Measurements from ENCODE around the gene BRD4.
A peak's percentile ranks its signal among the peaks of the same experiment; 100 is the strongest.
"Not testable (repeated sequence)": the region's sequence is repeated elsewhere in the genome, so short reads cannot be mapped to it uniquely, and the experiment has no call there.

BRD4 gene

DNA sequence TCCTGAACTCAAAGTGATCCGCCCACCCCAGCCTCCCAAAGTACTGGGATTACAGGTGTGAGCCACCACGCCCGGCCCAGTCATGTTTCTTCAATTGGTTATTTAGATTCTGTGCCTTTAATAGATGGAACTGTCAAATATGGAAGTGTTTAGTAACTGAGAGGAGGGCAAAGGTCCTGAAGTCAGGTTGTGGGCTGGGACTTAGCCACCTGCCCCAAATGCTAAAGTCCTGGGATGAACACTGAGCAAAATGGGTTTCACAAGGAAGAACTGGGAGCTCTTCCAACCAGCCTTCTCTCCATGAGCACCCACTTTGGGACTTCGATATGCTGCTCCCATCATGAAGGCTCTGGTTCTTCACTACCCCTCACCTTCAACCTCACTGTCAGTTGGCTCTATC, 25.6 kb upstream of the BRD4 start:
- Histone ChIP-seq H3K4me3 (ENCODE audit: low read length) (no peak overlapping the region), H3K9ac (ENCODE audit: low read depth, low read length) (no peak overlapping the region), H3K27me3 (ENCODE audit: control insufficient read depth, insufficient read depth, low read length) (no peaks in the 10 kb centered on the region), H3K36me3 (ENCODE audit: insufficient read depth, low read length) (peaks cover 71% of the 10 kb centered on the region), H3K4me1 (ENCODE audit: control insufficient read depth, insufficient read depth, low read length) (peaks cover 12% of the 10 kb centered on the region), H3K4me2 (ENCODE audit: low read length) (no peak overlapping the region), H3K9me3 (replicated peaks; ENCODE audit: low read length) (no peaks in the 10 kb centered on the region)

- no peak overlapping the region for H3K4me2 ChIP-seq (ENCODE audit: low read length)
- no peaks in the 10 kb centered on the region for H3K9me3 ChIP-seq (replicated peaks; ENCODE audit: low read length)
- H3K36me3 ChIP-seq (ENCODE audit: insufficient read depth, low read length) = peaks cover 50% of the 10 kb centered on the region
- H3K9ac ChIP-seq (ENCODE audit: low read depth, low read length) = no peak overlapping the region
- H3K4me1 ChIP-seq (ENCODE audit: control insufficient read depth, insufficient read depth, low read length) = peaks cover 12% of the 10 kb centered on the region
- no peaks in the 10 kb centered on the region for H3K27me3 ChIP-seq (ENCODE audit: control insufficient read depth, insufficient read depth, low read length)
- no peak overlapping the region for H3K4me3 ChIP-seq (ENCODE audit: low read length)
Observed at GRCh38 chr19:15354566-15355296, 22.4 kb upstream of the BRD4 start.

GRCh38 chr19:15353908-15354307, 21.6 kb upstream of the BRD4 start:
- Histone ChIP-seq H3K4me2 (ENCODE audit: low read length) (no peak overlapping the region), H3K4me1 (ENCODE audit: control insufficient read depth, insufficient read depth, low read length) (peaks cover 3% of the 10 kb centered on the region), H3K27me3 (ENCODE audit: control insufficient read depth, insufficient read depth, low read length) (no peaks in the 10 kb centered on the region), H3K9ac (ENCODE audit: low read depth, low read length) (no peak overlapping the region), H3K9me3 (replicated peaks; ENCODE audit: low read length) (no peaks in the 10 kb centered on the region), H3K4me3 (ENCODE audit: low read length) (no peak overlapping the region), H3K36me3 (ENCODE audit: insufficient read depth, low read length) (peaks cover 45% of the 10 kb centered on the region)

- H3K4me3 ChIP-seq (ENCODE audit: low read length); H3K9ac ChIP-seq (ENCODE audit: low read depth, low read length); H3K27me3 ChIP-seq (ENCODE audit: control insufficient read depth, insufficient read depth, low read length); H3K4me2 ChIP-seq (ENCODE audit: low read length); H3K9me3 ChIP-seq (replicated peaks; ENCODE audit: low read length); H3K4me1 ChIP-seq (ENCODE audit: control insufficient read depth, insufficient read depth, low read length): not testable (repeated sequence)
- peaks cover 31% of the 10 kb centered on the region for H3K36me3 ChIP-seq (ENCODE audit: insufficient read depth, low read length)
Observed at GRCh38 chr19:15352535-15352934, 20.2 kb upstream of the BRD4 start.

GRCh38 chr19:15341328-15341727, 9.0 kb upstream of the BRD4 start:
- H3K27me3 ChIP-seq (ENCODE audit: control insufficient read depth, insufficient read depth, low read length); H3K36me3 ChIP-seq (ENCODE audit: insufficient read depth, low read length); H3K4me2 ChIP-seq (ENCODE audit: low read length); H3K9ac ChIP-seq (ENCODE audit: low read depth, low read length); H3K9me3 ChIP-seq (replicated peaks; ENCODE audit: low read length); H3K4me3 ChIP-seq (ENCODE audit: low read length); H3K4me1 ChIP-seq (ENCODE audit: control insufficient read depth, insufficient read depth, low read length): not testable (repeated sequence)

- H3K4me3 ChIP-seq (ENCODE audit: low read length) = no peak overlapping the region
- H3K4me1 ChIP-seq (ENCODE audit: control insufficient read depth, insufficient read depth, low read length) = peaks cover 6% of the 10 kb centered on the region
- H3K36me3 ChIP-seq (ENCODE audit: insufficient read depth, low read length) = peaks cover 3% of the 10 kb centered on the region
- H3K9ac ChIP-seq (ENCODE audit: low read depth, low read length) = no peak overlapping the region
- no peaks in the 10 kb centered on the region for H3K9me3 ChIP-seq (replicated peaks; ENCODE audit: low read length)
- H3K27me3 ChIP-seq (ENCODE audit: control insufficient read depth, insufficient read depth, low read length) = no peaks in the 10 kb centered on the region
- H3K4me2 ChIP-seq (ENCODE audit: low read length) = no peak overlapping the region
Observed at GRCh38 chr19:15340086-15340485, 7.7 kb upstream of the BRD4 start.

DNA sequence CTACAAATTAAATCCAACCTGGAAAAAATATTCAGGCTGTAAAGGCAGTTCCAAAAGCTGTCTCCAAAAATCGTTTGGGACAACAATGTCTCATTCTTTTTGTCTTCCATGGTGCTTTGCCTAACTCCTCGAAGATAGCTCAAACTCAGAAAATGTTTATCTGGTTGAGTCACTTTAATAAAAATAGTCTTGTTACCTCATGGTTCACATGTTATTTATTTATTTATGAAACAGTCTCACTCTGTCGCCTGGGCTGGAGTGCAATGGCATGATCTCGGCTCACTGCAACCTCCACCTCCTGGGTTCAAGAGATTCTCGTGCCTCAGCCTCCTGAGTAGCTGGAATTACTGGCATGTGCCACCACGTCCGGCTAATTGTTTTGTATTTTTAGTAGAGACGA, 4.9 kb upstream of the BRD4 start:
- Histone ChIP-seq H3K4me3 (ENCODE audit: low read length) (no peak overlapping the region), H3K4me1 (ENCODE audit: control insufficient read depth, insufficient read depth, low read length) (peaks cover 12% of the 10 kb centered on the region), H3K4me2 (ENCODE audit: low read length) (peak overlapping the region; percentile 12), H3K9ac (ENCODE audit: low read depth, low read length) (no peak overlapping the region), H3K9me3 (replicated peaks; ENCODE audit: low read length) (no peaks in the 10 kb centered on the region), H3K36me3 (ENCODE audit: insufficient read depth, low read length) (peaks cover 3% of the 10 kb centered on the region), H3K27me3 (ENCODE audit: control insufficient read depth, insufficient read depth, low read length) (no peaks in the 10 kb centered on the region)

GRCh38 chr19:15335992-15336391, 3.7 kb upstream of the BRD4 start:
- not testable (repeated sequence) for H3K9ac ChIP-seq (ENCODE audit: low read depth, low read length); H3K4me2 ChIP-seq (ENCODE audit: low read length); H3K9me3 ChIP-seq (replicated peaks; ENCODE audit: low read length); H3K4me3 ChIP-seq (ENCODE audit: low read length); H3K36me3 ChIP-seq (ENCODE audit: insufficient read depth, low read length); H3K27me3 ChIP-seq (ENCODE audit: control insufficient read depth, insufficient read depth, low read length)
- peaks cover 12% of the 10 kb centered on the region for H3K4me1 ChIP-seq (ENCODE audit: control insufficient read depth, insufficient read depth, low read length)

DNA sequence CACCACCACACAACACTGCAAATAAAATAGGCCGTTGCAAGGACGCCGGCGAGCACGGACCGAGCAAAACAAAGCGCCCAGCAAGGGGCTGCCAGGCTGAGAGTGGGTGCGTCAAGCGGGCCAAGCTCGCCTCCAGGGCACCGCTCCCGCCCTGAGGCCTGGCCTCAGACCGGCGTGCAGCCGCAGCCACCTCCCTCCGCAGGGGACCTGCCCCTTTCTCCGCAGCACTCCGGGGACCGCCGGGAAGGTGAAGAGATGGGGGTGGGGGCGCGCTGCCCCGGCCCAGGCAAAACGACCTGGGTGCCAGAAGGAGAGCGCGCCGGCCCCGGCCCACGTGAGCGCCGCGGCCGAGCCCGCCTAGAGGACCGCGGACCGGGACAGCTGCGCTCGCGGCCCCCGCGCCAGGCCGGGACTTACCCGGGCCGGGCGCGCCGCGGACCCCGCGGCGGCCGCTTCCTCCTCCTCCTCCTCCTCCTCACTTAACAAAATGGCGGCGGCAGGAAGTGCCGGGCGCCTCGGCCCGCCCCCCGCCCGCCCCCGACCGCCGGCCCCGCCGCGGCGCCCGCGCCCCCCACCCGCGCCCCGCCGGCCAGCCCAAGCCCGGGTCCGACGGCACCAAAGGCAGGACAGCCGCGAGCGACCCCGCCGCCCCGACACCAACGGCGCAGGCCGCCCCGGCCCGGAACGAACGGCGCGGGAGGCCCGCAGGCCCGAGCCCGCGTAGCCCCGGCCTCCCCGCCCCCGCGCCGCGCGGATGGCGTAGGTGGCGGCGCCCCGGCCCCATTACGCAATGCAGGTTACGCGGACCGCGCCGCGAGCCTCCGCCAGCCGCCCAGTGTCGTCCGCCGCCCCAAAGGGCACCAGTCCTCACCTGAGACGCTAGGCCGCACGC, 674 bp downstream of the BRD4 start:
- Histone ChIP-seq H3K9me3 (replicated peaks; ENCODE audit: low read length) (no peaks in the 10 kb centered on the region), H3K4me1 (ENCODE audit: control insufficient read depth, insufficient read depth, low read length) (peaks cover 38% of the 10 kb centered on the region), H3K9ac (ENCODE audit: low read depth, low read length) (peak overlapping the region; percentile 96), H3K4me3 (ENCODE audit: low read length) (peak overlapping the region; percentile 100), H3K27me3 (ENCODE audit: control insufficient read depth, insufficient read depth, low read length) (no peaks in the 10 kb centered on the region), H3K36me3 (ENCODE audit: insufficient read depth, low read length) (no peaks in the 10 kb centered on the region), H3K4me2 (ENCODE audit: low read length) (peak overlapping the region; percentile 86)

GRCh38 chr19:15330801-15331418, 1.4 kb downstream of the BRD4 start:
- Histone ChIP-seq H3K9ac (ENCODE audit: low read depth, low read length) (peak overlapping the region; percentile 96), H3K4me2 (ENCODE audit: low read length) (peak overlapping the region; percentile 86), H3K4me1 (ENCODE audit: control insufficient read depth, insufficient read depth, low read length) (peaks cover 44% of the 10 kb centered on the region), H3K4me3 (ENCODE audit: low read length) (peak overlapping the region; percentile 100), H3K36me3 (ENCODE audit: insufficient read depth, low read length) (no peaks in the 10 kb centered on the region), H3K27me3 (ENCODE audit: control insufficient read depth, insufficient read depth, low read length) (no peaks in the 10 kb centered on the region), H3K9me3 (replicated peaks; ENCODE audit: low read length) (no peaks in the 10 kb centered on the region)

GRCh38 chr19:15328312-15328711, 4.0 kb downstream of the BRD4 start:
- Histone ChIP-seq H3K4me1 (ENCODE audit: control insufficient read depth, insufficient read depth, low read length) (peaks cover 66% of the 10 kb centered on the region), H3K4me3 (ENCODE audit: low read length) (no peak overlapping the region), H3K27me3 (ENCODE audit: control insufficient read depth, insufficient read depth, low read length) (no peaks in the 10 kb centered on the region), H3K9ac (ENCODE audit: low read depth, low read length) (no peak overlapping the region), H3K9me3 (replicated peaks; ENCODE audit: low read length) (no peaks in the 10 kb centered on the region), H3K36me3 (ENCODE audit: insufficient read depth, low read length) (no peaks in the 10 kb centered on the region), H3K4me2 (ENCODE audit: low read length) (peak overlapping the region; percentile 19)
